Measurements from ENCODE around the gene CLCA1.

DNA sequence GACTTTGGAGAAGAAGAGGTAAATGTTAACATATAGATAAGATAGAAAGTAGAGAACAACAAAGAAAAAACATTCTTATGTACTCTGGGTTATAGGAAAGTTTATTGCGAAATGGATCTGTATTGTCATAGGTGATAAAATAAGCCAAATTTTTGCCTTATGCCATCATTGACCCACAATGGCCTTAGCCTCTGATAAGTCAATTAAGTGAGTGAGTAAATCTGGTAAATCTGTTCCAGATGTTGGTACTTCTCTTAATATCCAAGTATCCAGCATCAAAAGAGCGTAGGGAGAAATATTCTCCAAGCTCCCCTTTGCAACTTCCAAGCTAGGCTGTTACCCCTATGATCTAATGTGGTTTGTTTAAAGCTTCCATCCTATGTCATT, 39.8 kb downstream of the CLCA1 start:
- TF ChIP-seq SMC3 (IDR thresholded peaks at IDR 0.05) (no peak), FOSL2 (IDR thresholded peaks at IDR 0.05) (no peak), FOSL2 (CRISPR knock-in tag; IDR thresholded peaks at IDR 0.05) (no peak), ZFP36 (IDR thresholded peaks at IDR 0.05; ENCODE audit: borderline replicate concordance, partially characterized antibody) (no peak), EP300 (IDR thresholded peaks at IDR 0.05) (no peak)
- TF ChIP-seq, protein P1, sequence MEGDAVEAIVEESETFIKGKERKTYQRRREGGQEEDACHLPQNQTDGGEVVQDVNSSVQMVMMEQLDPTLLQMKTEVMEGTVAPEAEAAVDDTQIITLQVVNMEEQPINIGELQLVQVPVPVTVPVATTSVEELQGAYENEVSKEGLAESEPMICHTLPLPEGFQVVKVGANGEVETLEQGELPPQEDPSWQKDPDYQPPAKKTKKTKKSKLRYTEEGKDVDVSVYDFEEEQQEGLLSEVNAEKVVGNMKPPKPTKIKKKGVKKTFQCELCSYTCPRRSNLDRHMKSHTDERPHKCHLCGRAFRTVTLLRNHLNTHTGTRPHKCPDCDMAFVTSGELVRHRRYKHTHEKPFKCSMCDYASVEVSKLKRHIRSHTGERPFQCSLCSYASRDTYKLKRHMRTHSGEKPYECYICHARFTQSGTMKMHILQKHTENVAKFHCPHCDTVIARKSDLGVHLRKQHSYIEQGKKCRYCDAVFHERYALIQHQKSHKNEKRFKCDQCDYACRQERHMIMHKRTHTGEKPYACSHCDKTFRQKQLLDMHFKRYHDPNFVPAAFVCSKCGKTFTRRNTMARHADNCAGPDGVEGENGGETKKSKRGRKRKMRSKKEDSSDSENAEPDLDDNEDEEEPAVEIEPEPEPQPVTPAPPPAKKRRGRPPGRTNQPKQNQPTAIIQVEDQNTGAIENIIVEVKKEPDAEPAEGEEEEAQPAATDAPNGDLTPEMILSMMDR (IDR thresholded peaks at IDR 0.05) = no peak
- TF ChIP-seq, protein P2, sequence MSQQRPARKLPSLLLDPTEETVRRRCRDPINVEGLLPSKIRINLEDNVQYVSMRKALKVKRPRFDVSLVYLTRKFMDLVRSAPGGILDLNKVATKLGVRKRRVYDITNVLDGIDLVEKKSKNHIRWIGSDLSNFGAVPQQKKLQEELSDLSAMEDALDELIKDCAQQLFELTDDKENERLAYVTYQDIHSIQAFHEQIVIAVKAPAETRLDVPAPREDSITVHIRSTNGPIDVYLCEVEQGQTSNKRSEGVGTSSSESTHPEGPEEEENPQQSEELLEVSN (IDR thresholded peaks at IDR 0.05; ENCODE audit: borderline replicate concordance, low read depth) = no peak

All from A549 (cell line).